Stimulated activated CD4-positive, alpha-beta T cell treated with anti-CD3 and anti-CD28 coated beads, Interleukin-12 subunit alpha, Interleukin-12 subunit beta, amount 100 ng/mL, for 4 hours (primary cell): Measurements from ENCODE around the gene CD44.
A peak's percentile ranks its signal among the peaks of the same experiment; 100 is the strongest.

Experiments
- DNase-seq: peaks from one replicate; pipeline ENCODE4 v3.0.0-alpha.2; 2020

The CD44 gene

GRCh38 chr11:35160902-35161597 lies 22.1 kb downstream of the CD44 start:
- DNase-seq = no peak

GRCh38 chr11:35162745-35163144 lies 23.8 kb downstream of the CD44 start:
- DNase-seq = no peak

GRCh38 chr11:35163209-35163608 lies 24.2 kb downstream of the CD44 start:
- no peak for DNase-seq

- DNase-seq = no peak
Observed at GRCh38 chr11:35163702-35164496, 24.9 kb downstream of the CD44 start.

- no peak for DNase-seq
Observed at GRCh38 chr11:35165030-35165422, 26.1 kb downstream of the CD44 start.

GRCh38 chr11:35165423-35166368 lies 26.7 kb downstream of the CD44 start:
- DNase-seq = peak; percentile 59

- DNase-seq = no peak
Observed at GRCh38 chr11:35166369-35167360, 27.7 kb downstream of the CD44 start.

GRCh38 chr11:35167426-35167954 lies 28.5 kb downstream of the CD44 start:
- no peak for DNase-seq

GRCh38 chr11:35168671-35169070 lies 29.7 kb downstream of the CD44 start:
- no peak for DNase-seq

- no peak for DNase-seq
Observed at GRCh38 chr11:35169112-35169511, 30.1 kb downstream of the CD44 start.

GRCh38 chr11:35169754-35170153 lies 30.8 kb downstream of the CD44 start:
- no peak for DNase-seq

- no peak for DNase-seq
Observed at GRCh38 chr11:35170503-35170902, 31.5 kb downstream of the CD44 start.

GRCh38 chr11:35171226-35171625 lies 32.3 kb downstream of the CD44 start:
- DNase-seq = no peak

GRCh38 chr11:35173011-35173511 lies 34.1 kb downstream of the CD44 start:
- no peak for DNase-seq

GRCh38 chr11:35173616-35174566 lies 34.9 kb downstream of the CD44 start:
- no peak for DNase-seq

GRCh38 chr11:35174666-35175065 lies 35.7 kb downstream of the CD44 start:
- no peak for DNase-seq

GRCh38 chr11:35177370-35177769 lies 38.4 kb downstream of the CD44 start:
- no peak for DNase-seq

GRCh38 chr11:35178067-35178805 lies 39.3 kb downstream of the CD44 start:
- no peak for DNase-seq

- no peak for DNase-seq
Observed at GRCh38 chr11:35178873-35179272, 39.9 kb downstream of the CD44 start.
